Measurements from ENCODE around the gene PTPN7. TPM values are rescaled to one million over a fixed set of nuclear protein-coding genes. Genes with fewer than 3 reads are reported as not detected.
"Not testable (repeated sequence)": the region's sequence is repeated elsewhere in the genome, so short reads cannot be mapped to it uniquely, and the experiment has no call there.

Gene PTPN7
- total RNA-seq, 2 experiments from 2014 or later, result 67.5 to 83.1 TPM

- intact Hi-C loops (cut with micrococcal nuclease; ENCODE audit: unreplicated experiment), result no loop called here
- Histone ChIP-seq H3K4me1 (ENCODE audit: insufficient read depth, low read length, poor library complexity, severe bottlenecking) (peaks cover 9% of the 10 kb centered on the region), H3K36me3 (ENCODE audit: insufficient read depth, low read length) (peaks cover 60% of the 10 kb centered on the region), H3K4me2 (ENCODE audit: low read length) (no peak overlapping the region), H3K9me2 (ENCODE audit: insufficient read depth, low read length) (no peaks in the 10 kb centered on the region), H2AFZ (ENCODE audit: low read length) (no peak overlapping the region), H3K9me3 (ENCODE audit: low read length) (no peaks in the 10 kb centered on the region), H3K27ac (ENCODE audit: low read depth, low read length, poor library complexity, severe bottlenecking) (no peak overlapping the region), H3K4me3 (ENCODE audit: low read depth, low read length, poor library complexity, severe bottlenecking) (no peak overlapping the region), H3K79me2 (ENCODE audit: insufficient read depth, low read depth, low read length) (peaks cover 6% of the 10 kb centered on the region), H4K20me1 (ENCODE audit: insufficient read depth, low read length) (no peaks in the 10 kb centered on the region)
- no peak for TF ChIP-seq EZH2phosphoT487 (IDR thresholded peaks at IDR 0.05; ENCODE audit: borderline replicate concordance, low read depth, low read length)
- TF ChIP-seq, protein P1, sequence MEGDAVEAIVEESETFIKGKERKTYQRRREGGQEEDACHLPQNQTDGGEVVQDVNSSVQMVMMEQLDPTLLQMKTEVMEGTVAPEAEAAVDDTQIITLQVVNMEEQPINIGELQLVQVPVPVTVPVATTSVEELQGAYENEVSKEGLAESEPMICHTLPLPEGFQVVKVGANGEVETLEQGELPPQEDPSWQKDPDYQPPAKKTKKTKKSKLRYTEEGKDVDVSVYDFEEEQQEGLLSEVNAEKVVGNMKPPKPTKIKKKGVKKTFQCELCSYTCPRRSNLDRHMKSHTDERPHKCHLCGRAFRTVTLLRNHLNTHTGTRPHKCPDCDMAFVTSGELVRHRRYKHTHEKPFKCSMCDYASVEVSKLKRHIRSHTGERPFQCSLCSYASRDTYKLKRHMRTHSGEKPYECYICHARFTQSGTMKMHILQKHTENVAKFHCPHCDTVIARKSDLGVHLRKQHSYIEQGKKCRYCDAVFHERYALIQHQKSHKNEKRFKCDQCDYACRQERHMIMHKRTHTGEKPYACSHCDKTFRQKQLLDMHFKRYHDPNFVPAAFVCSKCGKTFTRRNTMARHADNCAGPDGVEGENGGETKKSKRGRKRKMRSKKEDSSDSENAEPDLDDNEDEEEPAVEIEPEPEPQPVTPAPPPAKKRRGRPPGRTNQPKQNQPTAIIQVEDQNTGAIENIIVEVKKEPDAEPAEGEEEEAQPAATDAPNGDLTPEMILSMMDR (conservative IDR thresholded peaks at IDR 0.05; ENCODE audit: low read length), result no peak
- ChIA-PET CTCF (ENCODE audit: unreplicated experiment) (no interaction called here), POLR2A (no interaction called here)
- DNase-seq (ENCODE audit: low spot score), result no peak
- no TSS peak for BruUV-seq (replicated peaks)
These were observed 12.0 kb downstream of the PTPN7 start for GRCh38 chr1:202148391-202148790.

DNA sequence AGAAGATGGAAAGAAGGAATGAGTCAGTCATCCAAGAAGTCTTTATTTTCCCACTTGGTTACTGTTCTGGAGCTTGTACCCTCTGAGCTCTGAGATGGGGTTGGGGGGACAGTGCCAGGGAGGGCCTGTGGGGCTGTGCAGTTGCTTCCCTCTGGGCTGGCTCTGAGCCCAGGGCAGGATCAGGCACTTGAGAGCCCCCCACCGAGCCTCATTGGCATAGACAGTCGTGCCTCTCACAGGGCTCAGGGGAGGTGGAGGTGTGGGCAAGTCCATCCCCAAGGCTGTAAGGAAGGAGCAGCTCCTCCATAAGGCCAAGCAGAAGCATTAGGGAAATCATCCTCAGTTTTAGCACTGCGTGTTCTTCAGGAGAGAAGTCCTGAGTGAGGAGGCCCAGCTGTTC is 13.4 kb downstream of the PTPN7 start:
- peaks cover 56% of the 10 kb centered on the region for H3K36me3 ChIP-seq (ENCODE audit: insufficient read depth, low read length)
- CTCF ChIA-PET (ENCODE audit: unreplicated experiment), result no interaction called here
- DNase-seq (ENCODE audit: low spot score), result no peak
- no peaks in the 10 kb centered on the region for H3K9me3 ChIP-seq (ENCODE audit: low read length)
- POLR2A ChIA-PET, result interaction anchor here (0.6 kb wide), 1 partner anchor 12 kb away, joined by 4 read pairs; no protein-coding TSS in a partner anchor
- TF ChIP-seq, protein P1 (conservative IDR thresholded peaks at IDR 0.05; ENCODE audit: low read length), result no peak
- no peak for TF ChIP-seq EZH2phosphoT487 (IDR thresholded peaks at IDR 0.05; ENCODE audit: borderline replicate concordance, low read depth, low read length)
- H2AFZ ChIP-seq (ENCODE audit: low read length), result no peak overlapping the region
- H4K20me1 ChIP-seq (ENCODE audit: insufficient read depth, low read length), result no peaks in the 10 kb centered on the region
- H3K9me2 ChIP-seq (ENCODE audit: insufficient read depth, low read length), result no peaks in the 10 kb centered on the region
- intact Hi-C loops (cut with micrococcal nuclease; ENCODE audit: unreplicated experiment), result no loop called here
- H3K27ac ChIP-seq (ENCODE audit: low read depth, low read length, poor library complexity, severe bottlenecking), result no peak overlapping the region
- H3K79me2 ChIP-seq (ENCODE audit: insufficient read depth, low read depth, low read length), result peaks cover 20% of the 10 kb centered on the region
- no peak overlapping the region for H3K4me3 ChIP-seq (ENCODE audit: low read depth, low read length, poor library complexity, severe bottlenecking)
- peaks cover 17% of the 10 kb centered on the region for H3K4me1 ChIP-seq (ENCODE audit: insufficient read depth, low read length, poor library complexity, severe bottlenecking)
- H3K4me2 ChIP-seq (ENCODE audit: low read length), result no peak overlapping the region
- BruUV-seq (replicated peaks), result no TSS peak

- BruUV-seq (replicated peaks), result no TSS peak
- TF ChIP-seq, protein P1 (conservative IDR thresholded peaks at IDR 0.05; ENCODE audit: low read length), result no peak
- no peak for TF ChIP-seq EZH2phosphoT487 (IDR thresholded peaks at IDR 0.05; ENCODE audit: borderline replicate concordance, low read depth, low read length)
- H3K4me1 ChIP-seq (ENCODE audit: insufficient read depth, low read length, poor library complexity, severe bottlenecking), result peaks cover 17% of the 10 kb centered on the region
- no peak overlapping the region for H3K4me3 ChIP-seq (ENCODE audit: low read depth, low read length, poor library complexity, severe bottlenecking)
- POLR2A ChIA-PET, result interaction anchor here (1.0 kb wide), 2 partner anchors 8 to 14 kb away, joined by 6 to 7 read pairs; partner anchors contain the start of gene PTPN7
- no peaks in the 10 kb centered on the region for H4K20me1 ChIP-seq (ENCODE audit: insufficient read depth, low read length)
- no peak overlapping the region for H3K4me2 ChIP-seq (ENCODE audit: low read length)
- CTCF ChIA-PET (ENCODE audit: unreplicated experiment), result no interaction called here
- peaks cover 50% of the 10 kb centered on the region for H3K36me3 ChIP-seq (ENCODE audit: insufficient read depth, low read length)
- no peaks in the 10 kb centered on the region for H3K9me2 ChIP-seq (ENCODE audit: insufficient read depth, low read length)
- no peak for DNase-seq (ENCODE audit: low spot score)
- H3K79me2 ChIP-seq (ENCODE audit: insufficient read depth, low read depth, low read length), result peaks cover 26% of the 10 kb centered on the region
- H3K27ac ChIP-seq (ENCODE audit: low read depth, low read length, poor library complexity, severe bottlenecking), result no peak overlapping the region
- intact Hi-C loops (cut with micrococcal nuclease; ENCODE audit: unreplicated experiment), result no loop called here
- H2AFZ ChIP-seq (ENCODE audit: low read length), result no peak overlapping the region
- no peaks in the 10 kb centered on the region for H3K9me3 ChIP-seq (ENCODE audit: low read length)
These were observed 14.1 kb downstream of the PTPN7 start for GRCh38 chr1:202146279-202146678.

DNA sequence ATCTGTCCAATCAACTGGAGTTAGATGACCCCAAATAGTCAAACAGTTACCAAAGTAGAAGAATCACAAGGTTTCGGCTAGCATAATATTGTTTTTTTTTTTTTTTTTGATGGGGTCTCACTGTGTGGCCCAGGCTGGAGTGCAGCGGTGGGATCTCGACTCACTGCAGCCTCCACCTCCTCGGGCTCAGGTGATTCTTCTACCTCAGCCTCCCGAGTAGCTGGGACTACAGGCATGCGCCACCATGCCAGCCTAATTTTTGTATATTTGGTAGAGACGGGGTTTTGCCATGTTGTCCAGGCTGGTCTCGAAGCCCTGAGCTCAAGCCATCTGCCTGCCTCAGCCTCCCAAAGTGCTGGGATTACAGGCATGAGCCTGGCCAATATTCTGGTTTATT is 14.7 kb downstream of the PTPN7 start:
- not testable (repeated sequence) for H3K27ac ChIP-seq (ENCODE audit: low read depth, low read length, poor library complexity, severe bottlenecking)

More for the DNA sequence above, 14.7 kb downstream of the PTPN7 start:
- intact Hi-C loops (cut with micrococcal nuclease; ENCODE audit: unreplicated experiment); H4K20me1 ChIP-seq (ENCODE audit: insufficient read depth, low read length); H3K9me3 ChIP-seq (ENCODE audit: low read length); DNase-seq (ENCODE audit: low spot score); BruUV-seq (replicated peaks); H3K4me3 ChIP-seq (ENCODE audit: low read depth, low read length, poor library complexity, severe bottlenecking); H2AFZ ChIP-seq (ENCODE audit: low read length); CTCF ChIA-PET (ENCODE audit: unreplicated experiment); H3K9me2 ChIP-seq (ENCODE audit: insufficient read depth, low read length): not testable (repeated sequence)
- peaks cover 50% of the 10 kb centered on the region for H3K36me3 ChIP-seq (ENCODE audit: insufficient read depth, low read length)
- H3K4me1 ChIP-seq (ENCODE audit: insufficient read depth, low read length, poor library complexity, severe bottlenecking), result peaks cover 17% of the 10 kb centered on the region
- peaks cover 32% of the 10 kb centered on the region for H3K79me2 ChIP-seq (ENCODE audit: insufficient read depth, low read depth, low read length)
- POLR2A ChIA-PET, result interaction anchor here (1.0 kb wide), 2 partner anchors 9 to 14 kb away, joined by 6 to 7 read pairs; partner anchors contain the start of gene PTPN7
- H3K4me2 ChIP-seq (ENCODE audit: low read length), result peak overlapping the region; percentile 94; the same call in 1 of the 2 replicates

Measured in OCI-LY7 (cell line).